ENCODE data around the gene HIBCH. TPM values are rescaled to one million over a fixed set of nuclear protein-coding genes. Genes with fewer than 3 reads are reported as not detected.

The HIBCH gene
- total RNA-seq, 1 donor = 14.5 TPM

DNA sequence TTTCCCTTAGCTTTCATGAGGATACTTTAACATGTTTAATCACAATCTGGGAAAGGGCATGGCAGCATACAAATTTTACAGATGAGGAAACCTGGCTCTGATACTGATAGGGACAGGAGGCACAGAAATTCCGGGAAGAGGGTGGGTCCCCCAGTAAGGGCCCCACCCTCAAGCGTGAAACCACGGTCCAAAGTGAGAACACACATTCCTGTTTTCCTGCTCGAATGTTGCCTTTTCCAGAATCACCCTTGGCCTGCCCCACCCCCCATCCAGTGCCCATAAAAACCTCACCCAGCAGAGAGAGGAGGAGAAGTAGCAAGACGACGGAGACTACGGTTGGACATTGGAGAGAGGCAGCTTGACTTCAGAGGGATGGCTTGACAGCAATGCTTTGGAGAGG, 98.2 kb downstream of the HIBCH start:
- Histone ChIP-seq H3K27ac (ENCODE audit: low read depth, low read length) (no peak overlapping the region), H2AFZ (ENCODE audit: low read length) (no peak overlapping the region), H3K27me3 (ENCODE audit: insufficient read depth, low read length) (no peaks in the 10 kb centered on the region), H3K79me2 (ENCODE audit: insufficient read depth, low read length) (no peaks in the 10 kb centered on the region), H3K4me3 (ENCODE audit: insufficient read depth, low read length) (no peak overlapping the region), H3K4me2 (ENCODE audit: insufficient read depth, low read length) (no peak overlapping the region), H3K9me3 (ENCODE audit: low read depth, low read length) (no peaks in the 10 kb centered on the region), H3K4me1 (ENCODE audit: insufficient read depth, low read length) (peaks cover 4% of the 10 kb centered on the region), H3K36me3 (ENCODE audit: insufficient read depth, low read length) (no peaks in the 10 kb centered on the region), H4K20me1 (ENCODE audit: insufficient read depth, low read length) (no peaks in the 10 kb centered on the region)
- DNase-seq (ENCODE audit: insufficient read length, low spot score, missing footprints) = no peak
- TF ChIP-seq, protein P1, sequence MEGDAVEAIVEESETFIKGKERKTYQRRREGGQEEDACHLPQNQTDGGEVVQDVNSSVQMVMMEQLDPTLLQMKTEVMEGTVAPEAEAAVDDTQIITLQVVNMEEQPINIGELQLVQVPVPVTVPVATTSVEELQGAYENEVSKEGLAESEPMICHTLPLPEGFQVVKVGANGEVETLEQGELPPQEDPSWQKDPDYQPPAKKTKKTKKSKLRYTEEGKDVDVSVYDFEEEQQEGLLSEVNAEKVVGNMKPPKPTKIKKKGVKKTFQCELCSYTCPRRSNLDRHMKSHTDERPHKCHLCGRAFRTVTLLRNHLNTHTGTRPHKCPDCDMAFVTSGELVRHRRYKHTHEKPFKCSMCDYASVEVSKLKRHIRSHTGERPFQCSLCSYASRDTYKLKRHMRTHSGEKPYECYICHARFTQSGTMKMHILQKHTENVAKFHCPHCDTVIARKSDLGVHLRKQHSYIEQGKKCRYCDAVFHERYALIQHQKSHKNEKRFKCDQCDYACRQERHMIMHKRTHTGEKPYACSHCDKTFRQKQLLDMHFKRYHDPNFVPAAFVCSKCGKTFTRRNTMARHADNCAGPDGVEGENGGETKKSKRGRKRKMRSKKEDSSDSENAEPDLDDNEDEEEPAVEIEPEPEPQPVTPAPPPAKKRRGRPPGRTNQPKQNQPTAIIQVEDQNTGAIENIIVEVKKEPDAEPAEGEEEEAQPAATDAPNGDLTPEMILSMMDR (IDR thresholded peaks at IDR 0.05; ENCODE audit: extremely low read depth, low read depth, low read length) = no peak

DNA sequence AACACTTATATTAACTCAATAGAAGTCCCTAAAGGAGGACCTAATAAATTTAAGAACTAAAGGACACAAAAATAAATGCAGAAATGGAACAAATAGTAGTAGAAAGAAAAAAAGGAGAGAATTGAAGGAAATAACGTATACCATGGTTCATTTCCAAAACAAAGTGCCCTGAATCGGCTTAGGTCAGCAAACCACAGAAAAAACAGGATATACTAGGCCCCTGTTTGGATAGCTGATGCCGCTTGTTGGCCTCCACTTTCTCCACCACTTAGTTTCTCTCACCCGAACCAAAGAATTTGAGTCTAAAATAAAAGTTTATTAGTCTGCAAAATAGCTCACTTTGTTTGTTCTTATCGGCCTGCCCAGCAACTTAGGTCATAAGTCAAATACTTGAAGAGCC, 100.4 kb downstream of the HIBCH start:
- no peaks in the 10 kb centered on the region for H3K36me3 ChIP-seq (ENCODE audit: insufficient read depth, low read length)
- no peak overlapping the region for H3K27ac ChIP-seq (ENCODE audit: low read depth, low read length)
- H3K4me2 ChIP-seq (ENCODE audit: insufficient read depth, low read length) = no peak overlapping the region
- H3K79me2 ChIP-seq (ENCODE audit: insufficient read depth, low read length) = no peaks in the 10 kb centered on the region
- TF ChIP-seq, protein P1 (IDR thresholded peaks at IDR 0.05; ENCODE audit: extremely low read depth, low read depth, low read length) = no peak
- H2AFZ ChIP-seq (ENCODE audit: low read length) = no peak overlapping the region
- H3K4me1 ChIP-seq (ENCODE audit: insufficient read depth, low read length) = peaks cover 26% of the 10 kb centered on the region
- H3K27me3 ChIP-seq (ENCODE audit: insufficient read depth, low read length) = no peaks in the 10 kb centered on the region
- no peak overlapping the region for H3K4me3 ChIP-seq (ENCODE audit: insufficient read depth, low read length)
- H4K20me1 ChIP-seq (ENCODE audit: insufficient read depth, low read length) = no peaks in the 10 kb centered on the region
- no peak for DNase-seq (ENCODE audit: insufficient read length, low spot score, missing footprints)
- H3K9me3 ChIP-seq (ENCODE audit: low read depth, low read length) = no peaks in the 10 kb centered on the region

DNA sequence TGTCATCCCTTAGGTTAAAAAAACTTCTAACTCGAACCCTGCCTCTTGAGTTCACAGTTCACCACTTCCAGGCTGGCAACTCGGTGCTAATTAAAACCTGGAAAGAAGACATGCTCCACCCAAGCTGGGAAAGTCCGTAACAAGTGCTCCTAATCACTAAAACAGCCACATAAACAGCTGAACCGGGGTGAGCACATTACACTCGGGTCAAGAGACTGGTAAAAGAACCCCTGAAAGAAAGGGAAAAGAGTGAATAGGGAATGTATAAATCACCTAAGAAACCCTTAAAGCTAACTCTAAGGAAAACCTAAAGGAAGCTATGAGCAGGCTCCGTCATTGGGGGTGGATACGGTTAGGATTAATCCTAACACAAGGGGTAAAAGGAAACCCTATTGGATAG, 102.0 kb downstream of the HIBCH start:
- Histone ChIP-seq H4K20me1 (ENCODE audit: insufficient read depth, low read length) (no peaks in the 10 kb centered on the region), H3K4me3 (ENCODE audit: insufficient read depth, low read length) (no peak overlapping the region), H2AFZ (ENCODE audit: low read length) (no peak overlapping the region), H3K9me3 (ENCODE audit: low read depth, low read length) (no peaks in the 10 kb centered on the region), H3K27ac (ENCODE audit: low read depth, low read length) (no peak overlapping the region), H3K4me2 (ENCODE audit: insufficient read depth, low read length) (no peak overlapping the region), H3K36me3 (ENCODE audit: insufficient read depth, low read length) (no peaks in the 10 kb centered on the region), H3K79me2 (ENCODE audit: insufficient read depth, low read length) (no peaks in the 10 kb centered on the region), H3K4me1 (ENCODE audit: insufficient read depth, low read length) (peaks cover 41% of the 10 kb centered on the region), H3K27me3 (ENCODE audit: insufficient read depth, low read length) (no peaks in the 10 kb centered on the region)
- TF ChIP-seq, protein P1 (IDR thresholded peaks at IDR 0.05; ENCODE audit: extremely low read depth, low read depth, low read length) = no peak
- DNase-seq (ENCODE audit: insufficient read length, low spot score, missing footprints) = no peak

DNA sequence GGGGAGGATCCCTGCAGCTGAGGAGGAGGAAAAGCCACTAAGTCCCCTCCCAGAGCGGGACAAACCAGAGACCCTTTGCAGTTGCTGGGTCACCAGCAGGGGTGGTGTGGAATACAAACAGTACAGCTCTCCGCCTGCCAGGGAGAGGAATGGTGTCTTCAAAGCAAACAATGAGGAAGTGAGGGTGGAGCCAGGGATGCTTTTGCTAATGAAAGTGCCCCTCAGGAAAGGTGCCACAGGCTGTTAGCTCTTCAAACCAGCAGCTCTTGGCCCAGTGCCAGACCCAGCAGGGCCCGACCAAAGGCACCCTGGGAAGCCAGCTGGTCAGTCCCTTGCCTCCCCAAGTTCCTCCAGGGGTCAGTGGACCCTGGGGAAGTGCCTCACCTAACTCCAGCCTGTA, 102.8 kb downstream of the HIBCH start:
- TF ChIP-seq, protein P1 (IDR thresholded peaks at IDR 0.05; ENCODE audit: extremely low read depth, low read depth, low read length) = no peak
- no peaks in the 10 kb centered on the region for H3K79me2 ChIP-seq (ENCODE audit: insufficient read depth, low read length)
- H3K4me3 ChIP-seq (ENCODE audit: insufficient read depth, low read length) = no peak overlapping the region
- no peaks in the 10 kb centered on the region for H3K36me3 ChIP-seq (ENCODE audit: insufficient read depth, low read length)
- no peak overlapping the region for H3K27ac ChIP-seq (ENCODE audit: low read depth, low read length)
- H3K4me2 ChIP-seq (ENCODE audit: insufficient read depth, low read length) = no peak overlapping the region
- no peak overlapping the region for H2AFZ ChIP-seq (ENCODE audit: low read length)
- H3K9me3 ChIP-seq (ENCODE audit: low read depth, low read length) = no peaks in the 10 kb centered on the region
- peak; percentile 44 for DNase-seq (ENCODE audit: insufficient read length, low spot score, missing footprints)
- H3K4me1 ChIP-seq (ENCODE audit: insufficient read depth, low read length) = peaks cover 41% of the 10 kb centered on the region
- no peaks in the 10 kb centered on the region for H4K20me1 ChIP-seq (ENCODE audit: insufficient read depth, low read length)
- H3K27me3 ChIP-seq (ENCODE audit: insufficient read depth, low read length) = no peaks in the 10 kb centered on the region

All from osteoblast (primary cell).